GM12892 (cell line): ENCODE data around the gene ACD.

Source experiments
- POLR2A ChIP-seq: IDR thresholded peaks from 2 replicates; pipeline ENCODE4 v1.6.1; 2011; ENCODE audit warnings: low read depth, low read length, control low read depth
- POLR2AphosphoS5 ChIP-seq: IDR thresholded peaks from 2 replicates; pipeline ENCODE4 v1.6.1; 2011; ENCODE audit warnings: low read depth, low read length, control low read depth
- TAF1 ChIP-seq: IDR thresholded peaks from 2 replicates; pipeline ENCODE4 v1.6.1; 2011; ENCODE audit warnings: low read depth, mild to moderate bottlenecking, control low read depth, low read length, borderline replicate concordance

DNA sequence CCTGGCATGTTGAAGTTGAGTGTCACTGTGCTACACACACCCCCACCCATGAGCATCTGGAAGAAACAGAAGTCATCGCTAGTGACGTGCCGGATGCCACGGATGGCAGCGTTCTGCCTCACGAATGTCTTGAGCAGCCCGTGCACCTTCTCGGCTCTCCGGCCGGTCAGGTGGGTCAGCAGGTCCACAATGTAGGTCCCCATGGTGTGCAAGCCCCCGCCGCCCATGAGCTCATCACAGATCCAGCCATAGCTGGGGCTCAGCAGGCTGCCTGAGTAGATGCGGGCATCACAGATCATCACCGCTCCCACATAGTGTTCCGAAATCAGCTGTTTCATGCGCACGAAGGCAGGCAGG, 15.5 kb upstream of the ACD start:
- no peak for TF ChIP-seq TAF1
- no peak for TF ChIP-seq POLR2AphosphoS5
- no peak for TF ChIP-seq POLR2A
